ENCODE results near the gene RNF168.

DNA sequence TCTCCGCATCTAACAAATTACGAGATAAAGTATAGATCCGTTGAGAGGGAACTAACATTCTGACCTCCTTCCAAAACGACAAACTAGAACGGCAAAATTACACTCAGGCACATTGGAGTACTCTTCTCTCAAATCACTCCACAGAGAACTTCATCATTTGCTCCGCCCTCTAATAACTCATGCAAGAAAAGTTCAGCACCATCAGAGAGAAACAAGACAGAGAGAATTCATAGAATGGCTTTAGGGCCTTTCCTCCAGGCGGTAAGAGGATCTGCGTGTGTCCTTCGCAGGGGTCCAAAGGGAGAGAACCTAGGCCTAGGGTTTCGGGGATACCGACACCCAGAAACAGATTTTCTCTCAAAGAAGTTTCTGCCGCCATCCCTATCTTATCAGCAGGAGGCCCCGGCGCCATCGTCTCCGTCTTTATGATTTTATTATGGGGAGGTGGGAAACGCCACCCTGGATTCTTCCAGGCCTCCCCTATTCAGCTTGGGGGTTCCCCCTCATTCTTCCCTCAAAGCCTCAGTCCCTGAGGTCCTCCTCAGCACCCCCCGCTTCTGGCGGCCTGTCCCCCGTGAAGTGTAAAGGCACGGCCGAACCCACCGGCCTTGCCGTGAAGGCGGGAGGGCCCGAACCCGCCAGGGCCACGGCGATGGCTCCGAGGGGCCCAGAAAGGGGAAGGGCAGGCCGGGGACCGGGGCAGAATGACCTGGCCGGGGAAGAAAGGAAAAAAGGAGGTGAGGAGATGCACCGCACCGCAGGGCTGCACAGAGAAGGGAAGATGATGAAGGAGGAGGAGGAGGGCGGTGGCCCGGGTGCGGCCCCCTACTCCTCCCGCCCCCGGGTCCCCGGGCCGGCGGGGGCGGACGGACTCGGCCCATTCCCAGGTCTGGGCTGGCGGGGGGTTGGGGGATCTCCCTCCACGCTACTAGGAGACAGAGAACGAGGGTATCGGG, 72.1 kb downstream of the RNF168 start:
- TF ChIP-seq, protein P1, sequence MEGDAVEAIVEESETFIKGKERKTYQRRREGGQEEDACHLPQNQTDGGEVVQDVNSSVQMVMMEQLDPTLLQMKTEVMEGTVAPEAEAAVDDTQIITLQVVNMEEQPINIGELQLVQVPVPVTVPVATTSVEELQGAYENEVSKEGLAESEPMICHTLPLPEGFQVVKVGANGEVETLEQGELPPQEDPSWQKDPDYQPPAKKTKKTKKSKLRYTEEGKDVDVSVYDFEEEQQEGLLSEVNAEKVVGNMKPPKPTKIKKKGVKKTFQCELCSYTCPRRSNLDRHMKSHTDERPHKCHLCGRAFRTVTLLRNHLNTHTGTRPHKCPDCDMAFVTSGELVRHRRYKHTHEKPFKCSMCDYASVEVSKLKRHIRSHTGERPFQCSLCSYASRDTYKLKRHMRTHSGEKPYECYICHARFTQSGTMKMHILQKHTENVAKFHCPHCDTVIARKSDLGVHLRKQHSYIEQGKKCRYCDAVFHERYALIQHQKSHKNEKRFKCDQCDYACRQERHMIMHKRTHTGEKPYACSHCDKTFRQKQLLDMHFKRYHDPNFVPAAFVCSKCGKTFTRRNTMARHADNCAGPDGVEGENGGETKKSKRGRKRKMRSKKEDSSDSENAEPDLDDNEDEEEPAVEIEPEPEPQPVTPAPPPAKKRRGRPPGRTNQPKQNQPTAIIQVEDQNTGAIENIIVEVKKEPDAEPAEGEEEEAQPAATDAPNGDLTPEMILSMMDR (conservative IDR thresholded peaks at IDR 0.05) = no peak
- peak; percentile 83 for TF ChIP-seq ZFX (IDR thresholded peaks at IDR 0.05)

Measured in C4-2B (cell line).